Suppressor macrophage treated with lipopolysaccharide for 1 hour (primary cell): Measurements from ENCODE around the gene ZAP70.

Experiments
- DNase-seq, 3 donors: peaks; one replicate each; pipeline ENCODE4 v3.0.0-alpha.2; 2020 to 2022

The ZAP70 gene

GRCh38 chr2:97735161-97735561 is 21.8 kb downstream of the ZAP70 start:
- DNase-seq = no peak

GRCh38 chr2:97736185-97736584 is 22.8 kb downstream of the ZAP70 start:
- DNase-seq = no peak

GRCh38 chr2:97736608-97737330 is 23.4 kb downstream of the ZAP70 start:
- no peak for DNase-seq

- DNase-seq = no peak
Measured at GRCh38 chr2:97737421-97738178, 24.2 kb downstream of the ZAP70 start.

- no peak for DNase-seq
Measured at GRCh38 chr2:97738179-97739019, 25.0 kb downstream of the ZAP70 start.

GRCh38 chr2:97739020-97739892 is 25.9 kb downstream of the ZAP70 start:
- DNase-seq = no peak

GRCh38 chr2:97739893-97740245 is 26.5 kb downstream of the ZAP70 start:
- DNase-seq = no peak

GRCh38 chr2:97740590-97741182 is 27.3 kb downstream of the ZAP70 start:
- DNase-seq = peak; percentile 50 to 73 (median 67)

GRCh38 chr2:97741251-97741650 is 27.9 kb downstream of the ZAP70 start:
- DNase-seq = no peak

GRCh38 chr2:97741686-97742085 is 28.3 kb downstream of the ZAP70 start:
- DNase-seq = no peak

- peak in 1 of 3 donors; percentile 7 for DNase-seq
Measured at GRCh38 chr2:97742381-97742847, 29.0 kb downstream of the ZAP70 start.

- no peak for DNase-seq
Measured at GRCh38 chr2:97743913-97744312, 30.5 kb downstream of the ZAP70 start.

GRCh38 chr2:97745474-97746174 is 32.2 kb downstream of the ZAP70 start:
- no peak for DNase-seq

GRCh38 chr2:97747285-97747684 is 33.9 kb downstream of the ZAP70 start:
- no peak for DNase-seq

- DNase-seq = no peak
Measured at GRCh38 chr2:97747716-97748115, 34.3 kb downstream of the ZAP70 start.

GRCh38 chr2:97749581-97749980 is 36.2 kb downstream of the ZAP70 start:
- DNase-seq = no peak

GRCh38 chr2:97750017-97750416 is 36.6 kb downstream of the ZAP70 start:
- DNase-seq = no peak

- DNase-seq = no peak
Measured at GRCh38 chr2:97751752-97752151, 38.4 kb downstream of the ZAP70 start.

- DNase-seq = no peak
Measured at GRCh38 chr2:97752342-97753334, 39.3 kb downstream of the ZAP70 start.
